G401 (cell line): ENCODE measurements around the gene FAM236A. TPM values are rescaled to one million over a fixed set of nuclear protein-coding genes. Genes with fewer than 3 reads are reported as not detected.
"Not testable (repeated sequence)": the region's sequence is repeated elsewhere in the genome, so short reads cannot be mapped to it uniquely, and the experiment has no call there.

Source experiments
- DNase-seq: peaks from one replicate; pipeline ENCODE4 v3.0.0-alpha.2; 2015; ENCODE audit warnings: low spot score
- in situ Hi-C: cut with HindIII; loops from 2 replicates; pipeline ENCODE4 v1.10.0; 2016; ENCODE audit warnings: low sequenced_read_pairs, mixed read lengths
- total RNA-seq: library from RNA; depleted of rRNA; stranded (reverse); fragments of >200 nt; shearing (Covaris generic); gene quantifications from 2 replicates; pipeline ENCODE4 v1.2.3, GENCODE V29; 2014; rRNA removed

The FAM236A gene
- total RNA-seq, result not detected in 2 replicates

GRCh38 chrX:72937906-72938305, at the start of gene FAM236A:
TSS of gene FAM236A (plus strand) at chrX:72938206. CDS start at chrX:72938263, 57 bp downstream.
- DNase-seq, in situ Hi-C loops: not testable (repeated sequence)

GRCh38 chrX:72889740-72890139, 48.3 kb upstream of the FAM236A start:
- in situ Hi-C loops, DNase-seq: not testable (repeated sequence)

GRCh38 chrX:72912315-72912714, 25.7 kb upstream of the FAM236A start, which contains the start of gene FAM236C:
TSS of gene FAM236C (plus strand) at chrX:72912615. CDS start at chrX:72912715, 100 bp downstream.
- DNase-seq, in situ Hi-C loops: not testable (repeated sequence)

- DNase-seq, result not testable (repeated sequence)
Observed at GRCh38 chrX:72916096-72916495, 21.9 kb upstream of the FAM236A start.

GRCh38 chrX:72932283-72932682, 5.7 kb upstream of the FAM236A start:
- in situ Hi-C loops, DNase-seq: not testable (repeated sequence)

More at GRCh38 chrX:72916096-72916495, 21.9 kb upstream of the FAM236A start:
- in situ Hi-C loops, result not testable (repeated sequence)

- in situ Hi-C loops, DNase-seq: not testable (repeated sequence)
Observed at GRCh38 chrX:72936455-72936854, 1.6 kb upstream of the FAM236A start.

- in situ Hi-C loops, result not testable (repeated sequence)
Observed at GRCh38 chrX:72936882-72937455, 1.0 kb upstream of the FAM236A start.

GRCh38 chrX:72942272-72942671, 4.3 kb downstream of the FAM236A start:
- DNase-seq, in situ Hi-C loops: not testable (repeated sequence)

More at GRCh38 chrX:72936882-72937455, 1.0 kb upstream of the FAM236A start:
- not testable (repeated sequence) for DNase-seq

GRCh38 chrX:72943035-72943818, 5.2 kb downstream of the FAM236A start:
- in situ Hi-C loops, DNase-seq: not testable (repeated sequence)

GRCh38 chrX:72943819-72944169, 5.8 kb downstream of the FAM236A start, which contains the start of gene DMRTC1:
TSS of gene DMRTC1 (minus strand) at chrX:72943837. CDS start at chrX:72875694, 68,143 bp downstream.
- in situ Hi-C loops, DNase-seq: not testable (repeated sequence)

- DNase-seq, in situ Hi-C loops: not testable (repeated sequence)
Observed at GRCh38 chrX:72959971-72960370, 22.0 kb downstream of the FAM236A start.

GRCh38 chrX:72971859-72972258, 33.9 kb downstream of the FAM236A start:
- in situ Hi-C loops, DNase-seq: not testable (repeated sequence)

GRCh38 chrX:72974885-72975284, 36.9 kb downstream of the FAM236A start:
- DNase-seq, in situ Hi-C loops: not testable (repeated sequence)

GRCh38 chrX:72980894-72981469, 43.0 kb downstream of the FAM236A start:
- in situ Hi-C loops, DNase-seq: not testable (repeated sequence)

Other genes starting within 250 kb of the FAM236A start
- gene PHKA1, start 223.9 kb upstream of the FAM236A start, total RNA-seq, result 10.0 and 13.1 TPM in 2 replicates
- gene DMRTC1B, start 161.3 kb upstream of the FAM236A start, total RNA-seq, result not detected in 2 replicates
- gene FAM236B, start 155.5 kb upstream of the FAM236A start, total RNA-seq, result not detected in 2 replicates
- not detected in 2 replicates for gene FAM236D, start 130.0 kb upstream of the FAM236A start, total RNA-seq
- not detected in 2 replicates for gene FAM236C, start 25.6 kb upstream of the FAM236A start, total RNA-seq
- not detected in 2 replicates for gene DMRTC1, start 5.6 kb downstream of the FAM236A start, total RNA-seq
- gene PABPC1L2B, start 64.7 kb downstream of the FAM236A start, total RNA-seq, result not detected in 2 replicates
- gene PABPC1L2A, start 141.3 kb downstream of the FAM236A start, total RNA-seq, result not detected in 2 replicates